Mammary epithelial cell (primary cell): ENCODE data around the gene ARHGAP42.

Experiments used
- CTCF ChIP-seq, 2 donors: IDR thresholded peaks in 1 of 2; conservative IDR thresholded peaks in 1 of 2; 2 replicates each; pipeline ENCODE4 v1.5.1; 2011 to 2012; ENCODE audit warnings: inconsistent platforms in 2 of 2, low read length in 2 of 2, mild to moderate bottlenecking in 2 of 2, control low read depth in 1 of 2, low read depth in 1 of 2; ENCODE audit not compliant: insufficient read depth in 1 of 2; ENCODE audit errors: extremely low read depth in 1 of 2
- EZH2 ChIP-seq: IDR thresholded peaks from 2 replicates; pipeline ENCODE4 v1.6.1; 2012; ENCODE audit warnings: low read length, inconsistent platforms, borderline replicate concordance

GRCh38 chr11:100793525-100793924 is 106.4 kb downstream of the ARHGAP42 start:
- TF ChIP-seq CTCF (conservative IDR thresholded peaks at IDR 0.05 in 1 of 2, IDR thresholded peaks at IDR 0.05 in 1 of 2; ENCODE audit: extremely low read depth in 1 of 2, insufficient read depth in 1 of 2, low read depth in 1 of 2, low read length in 2 of 2) (no peak), EZH2 (no peak)
